GM21825 (cell line): Measurements from ENCODE around the gene RBMS3.
"Not testable (repeated sequence)": the region's sequence is repeated elsewhere in the genome, so short reads cannot be mapped to it uniquely, and the experiment has no call there.

Source experiments
- ATAC-seq: cut with Tn5 transposase; IDR thresholded peaks from one replicate; pipeline ENCODE4 v1.9.1; 2021; ENCODE audit warnings: mild to moderate bottlenecking, moderate library complexity; ENCODE audit not compliant: unreplicated experiment

Gene RBMS3

GRCh38 chr3:29649815-29650547, 369.1 kb downstream of the RBMS3 start:
- ATAC-seq: peak; percentile 96

GRCh38 chr3:29653680-29654079, 372.8 kb downstream of the RBMS3 start:
- ATAC-seq: no peak

GRCh38 chr3:29655015-29655747, 374.3 kb downstream of the RBMS3 start:
- ATAC-seq: no peak

GRCh38 chr3:29665688-29666087, 384.8 kb downstream of the RBMS3 start:
- no peak for ATAC-seq

GRCh38 chr3:29668233-29668632, 387.4 kb downstream of the RBMS3 start:
- no peak for ATAC-seq

GRCh38 chr3:29668728-29669127, 387.9 kb downstream of the RBMS3 start:
- ATAC-seq: no peak

- not testable (repeated sequence) for ATAC-seq
Measured at GRCh38 chr3:29670476-29670875, 389.6 kb downstream of the RBMS3 start.

GRCh38 chr3:29677421-29677820, 396.6 kb downstream of the RBMS3 start:
- no peak for ATAC-seq

GRCh38 chr3:29679944-29680343, 399.1 kb downstream of the RBMS3 start:
- ATAC-seq: no peak

- peak; percentile 44 for ATAC-seq
Measured at GRCh38 chr3:29683018-29683993, 402.4 kb downstream of the RBMS3 start.

- ATAC-seq: peak; percentile 96
Measured at GRCh38 chr3:29686889-29687592, 406.2 kb downstream of the RBMS3 start.

GRCh38 chr3:29690686-29691353, 409.9 kb downstream of the RBMS3 start:
- ATAC-seq: no peak

GRCh38 chr3:29693863-29694262, 413.0 kb downstream of the RBMS3 start:
- ATAC-seq: no peak

GRCh38 chr3:29694331-29694730, 413.5 kb downstream of the RBMS3 start:
- ATAC-seq: no peak

- ATAC-seq: no peak
Measured at GRCh38 chr3:29694783-29695182, 413.9 kb downstream of the RBMS3 start.

GRCh38 chr3:29695201-29695600, 414.3 kb downstream of the RBMS3 start:
- ATAC-seq: no peak

- ATAC-seq: no peak
Measured at GRCh38 chr3:29695643-29696198, 414.9 kb downstream of the RBMS3 start.

GRCh38 chr3:29696311-29696710, 415.4 kb downstream of the RBMS3 start:
- no peak for ATAC-seq

- ATAC-seq: no peak
Measured at GRCh38 chr3:29697989-29698388, 417.1 kb downstream of the RBMS3 start.

- no peak for ATAC-seq
Measured at GRCh38 chr3:29700256-29700655, 419.4 kb downstream of the RBMS3 start.
